Coronary artery (tissue), 2 donors: ENCODE results near the gene VWA5B2.
"Not testable (repeated sequence)": the region's sequence is repeated elsewhere in the genome, so short reads cannot be mapped to it uniquely, and the experiment has no call there.

Experiments used
- DNase-seq: peaks from one replicate; pipeline ENCODE4 v3.0.0-alpha.2; 2017; ENCODE audit warnings: low spot score
- H3K27ac ChIP-seq, 2 donors: fragments of 200-600 bp; sonication (generic); one replicate each; pipeline ENCODE4 v1.5.1; 2016 to 2019
- H3K4me3 ChIP-seq: fragments of 200-600 bp; sonication (generic); 2 replicates; pipeline ENCODE4 v1.5.1; 2016; ENCODE audit warnings: mild to moderate bottlenecking, moderate library complexity
- TF ChIP-seq, protein P1 (sequence below): fragments of 200-600 bp; sonication (generic); IDR thresholded peaks from one replicate; pipeline ENCODE4 v1.5.1; 2019; ENCODE audit warnings: antibody characterized with exemption

Gene VWA5B2

DNA sequence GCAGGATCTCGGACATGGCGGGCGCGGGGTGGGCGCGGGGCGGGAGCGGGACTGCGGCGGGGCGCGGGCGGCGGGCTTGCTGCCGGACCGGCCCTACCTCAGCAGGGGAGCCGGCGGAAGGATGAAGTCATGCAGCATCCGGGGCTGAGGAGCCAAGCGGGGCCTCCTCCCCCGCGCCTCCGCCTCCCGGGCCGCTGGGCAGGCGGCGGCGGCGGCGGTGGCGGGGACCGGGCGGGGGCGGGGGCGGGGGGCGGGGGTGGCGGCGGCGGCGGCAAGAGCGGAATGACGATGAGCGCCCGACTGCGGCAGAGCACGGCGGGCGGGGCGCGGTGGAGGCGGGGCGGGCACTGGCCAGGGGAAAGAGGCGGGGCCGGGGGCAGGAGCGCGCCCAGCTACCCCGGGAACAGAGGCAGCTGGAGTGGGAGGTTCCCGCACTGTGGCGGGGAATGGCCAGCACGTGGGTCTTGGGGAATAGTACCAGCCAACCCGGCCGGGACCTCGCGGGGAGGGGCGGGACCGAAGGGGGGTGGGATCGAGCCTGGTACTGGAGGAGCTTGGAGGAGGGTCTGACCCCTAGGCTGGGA is 32.0 kb downstream of the VWA5B2 start, which contains the start of gene CAMK2N2:
CAMK2N2 (minus strand) TSS at position 284 of the 584 bp plus-strand sequence; CDS start at position 16, 268 bp downstream.
- Histone ChIP-seq H3K27ac (no peak within 1 kb of the TSS), H3K4me3 (peak within 1 kb of the TSS; percentile 76)
- TF ChIP-seq, protein P1, sequence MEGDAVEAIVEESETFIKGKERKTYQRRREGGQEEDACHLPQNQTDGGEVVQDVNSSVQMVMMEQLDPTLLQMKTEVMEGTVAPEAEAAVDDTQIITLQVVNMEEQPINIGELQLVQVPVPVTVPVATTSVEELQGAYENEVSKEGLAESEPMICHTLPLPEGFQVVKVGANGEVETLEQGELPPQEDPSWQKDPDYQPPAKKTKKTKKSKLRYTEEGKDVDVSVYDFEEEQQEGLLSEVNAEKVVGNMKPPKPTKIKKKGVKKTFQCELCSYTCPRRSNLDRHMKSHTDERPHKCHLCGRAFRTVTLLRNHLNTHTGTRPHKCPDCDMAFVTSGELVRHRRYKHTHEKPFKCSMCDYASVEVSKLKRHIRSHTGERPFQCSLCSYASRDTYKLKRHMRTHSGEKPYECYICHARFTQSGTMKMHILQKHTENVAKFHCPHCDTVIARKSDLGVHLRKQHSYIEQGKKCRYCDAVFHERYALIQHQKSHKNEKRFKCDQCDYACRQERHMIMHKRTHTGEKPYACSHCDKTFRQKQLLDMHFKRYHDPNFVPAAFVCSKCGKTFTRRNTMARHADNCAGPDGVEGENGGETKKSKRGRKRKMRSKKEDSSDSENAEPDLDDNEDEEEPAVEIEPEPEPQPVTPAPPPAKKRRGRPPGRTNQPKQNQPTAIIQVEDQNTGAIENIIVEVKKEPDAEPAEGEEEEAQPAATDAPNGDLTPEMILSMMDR: no peak
- DNase-seq: peak; percentile 64

DNA sequence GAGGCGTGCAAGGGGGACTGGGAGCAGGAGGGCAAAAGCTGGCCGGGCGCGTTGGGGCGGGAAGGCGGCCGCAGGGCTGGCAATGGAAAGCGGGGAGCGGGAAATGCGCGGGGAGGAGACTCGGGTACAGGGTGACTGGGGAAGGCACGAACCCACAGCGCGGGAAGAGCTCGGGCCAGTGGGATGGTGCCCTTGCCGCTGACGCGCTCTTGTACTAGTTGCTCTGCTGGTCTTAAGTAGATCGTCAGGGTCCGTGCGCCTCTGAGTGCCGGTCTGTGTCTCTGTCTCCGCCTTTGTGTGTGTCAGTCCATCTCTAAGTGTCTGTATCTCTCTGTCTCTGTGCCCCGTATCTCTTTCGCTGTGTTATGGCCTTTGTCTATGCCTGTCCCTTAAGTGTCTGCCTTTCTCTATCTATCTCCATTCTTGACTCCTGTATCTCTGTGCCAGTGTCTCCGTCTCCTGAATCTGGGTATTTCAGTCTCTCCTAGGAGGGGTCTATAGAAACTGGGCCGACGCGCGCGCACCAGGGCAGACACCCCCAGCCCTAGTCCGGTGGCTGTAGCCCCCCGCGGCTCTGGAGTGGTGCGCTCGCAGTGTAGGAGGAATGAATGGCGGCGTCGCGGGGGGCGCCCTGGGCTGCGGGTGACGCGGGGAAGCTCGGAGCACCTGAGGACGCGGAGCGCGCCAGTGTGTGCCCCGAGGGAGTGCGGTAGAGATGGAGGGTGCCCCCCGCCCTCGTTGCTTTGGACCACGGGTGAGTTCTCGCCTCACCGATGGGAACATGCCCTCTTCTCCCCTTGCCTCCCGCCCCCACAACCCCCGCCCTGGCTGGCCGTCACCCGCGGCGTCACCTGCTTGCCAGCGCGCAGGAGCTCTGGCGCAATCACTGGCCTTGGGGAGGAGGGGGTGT is 32.7 kb downstream of the VWA5B2 start:
- TF ChIP-seq, protein P1: no peak
- Histone ChIP-seq H3K4me3 (peak overlapping the region; percentile 76), H3K27ac (no peak overlapping the region)
- DNase-seq: no peak

DNA sequence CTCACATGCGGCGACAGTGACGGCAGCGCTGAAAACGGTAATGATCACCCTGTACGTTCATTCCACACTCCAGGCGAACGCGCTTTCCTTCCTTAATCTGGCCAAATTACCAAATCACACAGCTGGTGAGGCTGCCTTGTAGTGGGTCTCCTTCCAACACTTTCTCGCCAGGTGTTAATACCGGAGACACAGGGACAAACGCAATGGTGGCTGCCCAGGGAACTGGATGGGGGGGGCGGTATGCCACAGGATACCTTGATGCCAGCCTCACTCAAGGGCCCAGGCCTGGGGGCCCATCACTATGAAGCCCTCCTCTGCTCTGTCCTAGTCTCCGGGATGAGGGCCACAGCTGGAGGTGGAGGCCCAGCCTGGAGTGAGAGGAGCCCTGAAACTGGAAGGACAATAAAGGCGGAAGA is 33.4 kb downstream of the VWA5B2 start:
- TF ChIP-seq, protein P1: no peak
- DNase-seq: no peak
- peak overlapping the region; percentile 76 for H3K4me3 ChIP-seq
- no peak overlapping the region for H3K27ac ChIP-seq

DNA sequence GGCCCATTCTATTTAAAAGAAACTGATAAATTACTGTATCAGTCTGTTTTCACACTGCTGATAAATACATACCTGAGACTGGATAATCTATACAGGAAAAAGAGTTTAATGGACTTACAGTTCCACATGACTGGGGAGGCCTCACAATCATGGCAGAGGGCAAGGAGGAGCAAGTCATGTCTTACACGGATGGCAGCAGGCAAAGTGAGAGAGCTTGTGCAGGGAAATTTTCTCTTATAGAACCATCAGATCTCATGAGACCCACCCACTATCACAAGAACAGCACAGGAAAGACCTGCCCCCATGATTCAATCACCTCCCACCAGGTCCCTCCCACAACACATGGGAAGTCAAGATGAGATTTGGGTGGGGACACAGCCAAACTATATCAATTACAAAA is 37.9 kb downstream of the VWA5B2 start:
- not testable (repeated sequence) for H3K4me3 ChIP-seq, DNase-seq, H3K27ac ChIP-seq

DNA sequence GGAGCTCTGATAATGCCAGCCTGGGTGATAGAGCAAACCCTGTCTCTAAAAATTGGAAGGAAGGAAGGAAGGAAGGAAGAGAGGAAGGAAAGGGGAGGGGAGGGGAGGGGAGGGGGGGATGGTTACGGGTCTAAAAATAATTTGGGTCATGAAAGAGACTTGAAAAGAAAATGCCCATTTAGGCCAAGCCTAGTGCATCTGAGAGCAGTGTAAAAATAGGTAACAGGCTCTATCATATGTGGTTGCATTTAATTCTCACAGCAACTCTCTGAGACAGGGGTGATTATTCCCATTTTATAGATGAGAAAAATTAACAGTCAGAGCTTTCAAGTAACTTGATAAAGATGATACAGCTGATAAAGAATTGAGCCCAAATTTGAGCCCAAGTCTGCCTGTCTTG is 42.9 kb downstream of the VWA5B2 start:
- no peak overlapping the region for H3K27ac ChIP-seq
- DNase-seq: no peak
- TF ChIP-seq, protein P1: no peak
- no peak overlapping the region for H3K4me3 ChIP-seq

DNA sequence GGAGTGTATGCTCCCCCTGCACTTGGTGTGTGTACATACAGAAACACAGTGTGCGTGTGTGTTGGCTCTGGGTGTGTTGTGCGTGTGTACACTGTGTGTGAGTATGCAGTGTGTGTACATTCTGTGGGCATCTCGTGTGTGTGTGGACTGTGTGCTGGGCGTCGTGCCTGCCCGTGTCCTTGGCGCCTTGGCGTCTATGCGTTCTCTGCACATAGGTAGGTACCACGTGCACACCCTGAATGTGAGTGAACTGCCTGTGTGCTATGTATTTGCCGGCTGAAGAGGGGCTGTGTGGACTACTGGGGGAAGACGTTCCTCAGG is 46.0 kb downstream of the VWA5B2 start:
- no peak overlapping the region for H3K27ac ChIP-seq
- TF ChIP-seq, protein P1: no peak
- H3K4me3 ChIP-seq: no peak overlapping the region
- no peak for DNase-seq

DNA sequence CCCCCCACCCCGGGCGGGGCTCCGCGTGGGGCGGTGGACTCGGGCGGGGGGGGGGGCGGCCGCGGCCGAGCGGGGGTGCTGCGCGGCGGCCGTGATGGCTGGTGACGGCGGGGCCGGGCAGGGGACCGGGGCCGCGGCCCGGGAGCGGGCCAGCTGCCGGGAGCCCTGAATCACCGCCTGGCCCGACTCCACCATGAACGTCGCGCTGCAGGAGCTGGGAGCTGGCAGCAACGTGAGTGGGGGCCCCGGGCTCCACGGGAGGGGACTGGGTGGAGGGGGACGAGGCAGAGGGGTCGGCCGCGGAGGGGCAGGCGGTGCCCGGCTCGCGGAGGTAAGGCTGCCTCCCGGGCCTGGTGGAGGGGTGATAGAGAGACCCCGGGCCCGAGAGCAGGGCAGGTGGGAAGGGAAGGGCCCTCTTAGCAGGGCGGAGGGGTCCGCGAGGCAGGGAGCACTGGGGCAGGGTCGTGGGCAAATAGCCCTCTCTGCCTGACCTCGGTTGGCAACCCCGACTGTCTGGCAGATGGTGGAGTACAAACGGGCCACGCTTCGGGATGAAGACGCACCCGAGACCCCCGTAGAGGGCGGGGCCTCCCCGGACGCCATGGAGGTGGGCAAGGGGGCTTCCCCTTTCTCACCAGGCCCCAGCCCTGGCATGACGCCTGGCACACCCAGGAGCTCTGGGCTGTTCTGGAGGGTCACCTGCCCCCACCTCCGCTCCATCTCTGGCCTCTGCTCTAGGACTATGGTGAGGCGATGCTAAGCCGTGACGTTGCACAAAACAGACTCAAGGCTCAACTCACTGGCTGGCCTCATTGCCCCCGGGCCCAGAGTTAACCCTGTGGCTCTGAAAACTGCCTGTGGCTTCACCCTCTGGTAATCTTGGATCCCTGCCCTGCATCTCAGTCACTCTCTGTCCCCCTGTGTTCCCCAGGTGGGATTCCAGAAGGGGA is 46.9 kb downstream of the VWA5B2 start, which contains the start of gene ECE2:
ECE2 (plus strand) TSS at position 62 of the 950 bp plus-strand sequence; CDS start at position 194, 132 bp downstream.
- TF ChIP-seq, protein P1: no peak
- no peak within 1 kb of the TSS for H3K27ac ChIP-seq
- peak within 1 kb of the TSS; percentile 54 for H3K4me3 ChIP-seq
- DNase-seq: peak; percentile 43
